Subcutaneous adipose tissue (tissue), 4 donors: Measurements from ENCODE around the gene PLEK. TPM values are rescaled to one million over a fixed set of nuclear protein-coding genes. Genes with fewer than 3 reads are reported as not detected.

Experiments used
- CTCF ChIP-seq: fragments of 450-650 bp; IDR thresholded peaks from one replicate; pipeline ENCODE4 v1.5.1; 2016; ENCODE audit warnings: low read depth, mild to moderate bottlenecking, control low read depth, antibody characterized with exemption, moderate library complexity
- total RNA-seq, 4 donors: library from RNA; depleted of rRNA; stranded (reverse); fragments of >200 nt; gene quantifications; one replicate each; pipeline ENCODE4 v1.1.0, GENCODE V29; 2016

PLEK gene
- total RNA-seq, 4 donors from 2014 or later, result 19.0 to 62.9 (median 31.8) TPM

- TF ChIP-seq CTCF, result no peak
These were observed 64.3 kb downstream of the PLEK start for GRCh38 chr2:68429311-68429826.

- no peak for TF ChIP-seq CTCF
These were observed 66.4 kb downstream of the PLEK start for GRCh38 chr2:68431316-68431972.

- TF ChIP-seq CTCF, result no peak
These were observed 67.9 kb downstream of the PLEK start for GRCh38 chr2:68432696-68433658.

GRCh38 chr2:68434981-68435380 lies 69.9 kb downstream of the PLEK start:
- no peak for TF ChIP-seq CTCF

GRCh38 chr2:68435615-68436014 lies 70.5 kb downstream of the PLEK start:
- TF ChIP-seq CTCF, result no peak

GRCh38 chr2:68436270-68436669 lies 71.2 kb downstream of the PLEK start:
- no peak for TF ChIP-seq CTCF
